Adrenal gland (tissue), 5 donors: ENCODE measurements around the gene SYT2.

ENCODE experiments used
- POLR2A ChIP-seq, 2 donors: fragments of 450-650 bp; IDR thresholded peaks; one replicate each; pipeline ENCODE4 v1.6.1; 2017; ENCODE audit warnings: antibody characterized with exemption in 2 of 2, mild to moderate bottlenecking in 2 of 2, moderate library complexity in 1 of 2
- TF ChIP-seq, protein P1 (sequence below), 6 experiments: fragments of 450-650 bp in 4 of 6; fragments of 200-600 bp in 2 of 6; sonication (generic) in 1 of 6; IDR thresholded peaks; 1 replicate in 5 of 6; 2 replicates in 1 of 6; pipeline versions ENCODE4 v1.5.1 to v1.8.0; 2016 to 2021; ENCODE audit warnings: antibody characterized with exemption in 6 of 6, mild to moderate bottlenecking in 2 of 6, moderate library complexity in 1 of 6
- donor health status: DM: no; HTN: no; CAD: no.

DNA sequence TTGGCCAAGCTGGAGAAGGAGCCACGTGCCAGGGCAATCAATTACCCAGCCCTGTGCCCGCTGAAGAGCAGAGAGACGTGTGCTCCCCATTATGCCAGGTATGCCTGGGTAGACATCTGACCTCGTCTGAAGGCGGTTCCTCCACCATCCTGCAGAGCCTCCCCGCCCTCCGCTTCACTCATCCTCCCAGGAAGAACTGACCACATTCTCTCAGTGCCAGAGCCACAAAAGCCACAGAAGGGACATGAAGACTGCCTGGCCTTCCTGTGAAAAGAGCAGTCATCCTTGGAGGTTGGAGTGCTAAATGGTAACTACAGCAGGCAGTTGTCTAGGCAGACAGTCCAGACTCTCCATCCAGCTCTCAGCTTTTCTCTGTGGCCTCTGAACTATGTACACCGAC is 12.0 kb downstream of the SYT2 start:
- no peak for TF ChIP-seq POLR2A (IDR thresholded peaks at IDR 0.05)
- TF ChIP-seq, protein P1, sequence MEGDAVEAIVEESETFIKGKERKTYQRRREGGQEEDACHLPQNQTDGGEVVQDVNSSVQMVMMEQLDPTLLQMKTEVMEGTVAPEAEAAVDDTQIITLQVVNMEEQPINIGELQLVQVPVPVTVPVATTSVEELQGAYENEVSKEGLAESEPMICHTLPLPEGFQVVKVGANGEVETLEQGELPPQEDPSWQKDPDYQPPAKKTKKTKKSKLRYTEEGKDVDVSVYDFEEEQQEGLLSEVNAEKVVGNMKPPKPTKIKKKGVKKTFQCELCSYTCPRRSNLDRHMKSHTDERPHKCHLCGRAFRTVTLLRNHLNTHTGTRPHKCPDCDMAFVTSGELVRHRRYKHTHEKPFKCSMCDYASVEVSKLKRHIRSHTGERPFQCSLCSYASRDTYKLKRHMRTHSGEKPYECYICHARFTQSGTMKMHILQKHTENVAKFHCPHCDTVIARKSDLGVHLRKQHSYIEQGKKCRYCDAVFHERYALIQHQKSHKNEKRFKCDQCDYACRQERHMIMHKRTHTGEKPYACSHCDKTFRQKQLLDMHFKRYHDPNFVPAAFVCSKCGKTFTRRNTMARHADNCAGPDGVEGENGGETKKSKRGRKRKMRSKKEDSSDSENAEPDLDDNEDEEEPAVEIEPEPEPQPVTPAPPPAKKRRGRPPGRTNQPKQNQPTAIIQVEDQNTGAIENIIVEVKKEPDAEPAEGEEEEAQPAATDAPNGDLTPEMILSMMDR (IDR thresholded peaks at IDR 0.05): no peak
